GM21825 (cell line): ENCODE measurements around the gene SLC43A3.
"Not testable (repeated sequence)": the region's sequence is repeated elsewhere in the genome, so short reads cannot be mapped to it uniquely, and the experiment has no call there.

Experiments
- ATAC-seq: cut with Tn5 transposase; IDR thresholded peaks from one replicate; pipeline ENCODE4 v1.9.1; 2021; ENCODE audit warnings: mild to moderate bottlenecking, moderate library complexity; ENCODE audit not compliant: unreplicated experiment

The SLC43A3 gene

GRCh38 chr11:57460022-57460757, 33.3 kb upstream of the SLC43A3 start, which contains the start of gene RTN4RL2:
TSS of gene RTN4RL2 (plus strand) at chr11:57460528. CDS start at chr11:57460866, 338 bp downstream.
- ATAC-seq = peak; percentile 40

- no peak for ATAC-seq
Measured at GRCh38 chr11:57459164-57460021, 32.5 kb upstream of the SLC43A3 start.

GRCh38 chr11:57458410-57459163, 31.7 kb upstream of the SLC43A3 start:
- no peak for ATAC-seq

GRCh38 chr11:57458060-57458409, 31.1 kb upstream of the SLC43A3 start:
- ATAC-seq = no peak

- peak; percentile 9 for ATAC-seq
Measured at GRCh38 chr11:57457643-57458023, 30.7 kb upstream of the SLC43A3 start.

GRCh38 chr11:57456960-57457642, 30.2 kb upstream of the SLC43A3 start:
- ATAC-seq = peak; percentile 50

GRCh38 chr11:57453543-57454177, 26.7 kb upstream of the SLC43A3 start:
- ATAC-seq = no peak

- no peak for ATAC-seq
Measured at GRCh38 chr11:57446055-57446454, 19.1 kb upstream of the SLC43A3 start.

GRCh38 chr11:57445122-57445394, 18.1 kb upstream of the SLC43A3 start:
- ATAC-seq = not testable (repeated sequence)

- ATAC-seq = no peak
Measured at GRCh38 chr11:57444362-57445121, 17.6 kb upstream of the SLC43A3 start.

- ATAC-seq = no peak
Measured at GRCh38 chr11:57440744-57441414, 14.0 kb upstream of the SLC43A3 start.

- no peak for ATAC-seq
Measured at GRCh38 chr11:57439786-57440185, 12.9 kb upstream of the SLC43A3 start.

GRCh38 chr11:57438345-57439285, 11.7 kb upstream of the SLC43A3 start:
- no peak for ATAC-seq

GRCh38 chr11:57436031-57436430, 9.1 kb upstream of the SLC43A3 start:
- ATAC-seq = no peak

GRCh38 chr11:57434640-57435546, 8.0 kb upstream of the SLC43A3 start:
- ATAC-seq = no peak

- ATAC-seq = no peak
Measured at GRCh38 chr11:57432714-57433163, 5.8 kb upstream of the SLC43A3 start.

GRCh38 chr11:57432149-57432561, 5.2 kb upstream of the SLC43A3 start:
- no peak for ATAC-seq
